Activated CD4-positive, alpha-beta T cell treated with anti-CD3 and anti-CD28 coated beads, Interleukin-2, amount 10 ng/mL, durations not matched to agents 24 days and 14 days (primary cell): ENCODE data around the gene NSUN4. TPM values are rescaled to one million over a fixed set of nuclear protein-coding genes. Genes with fewer than 3 reads are reported as not detected.
A peak's percentile ranks its signal among the peaks of the same experiment; 100 is the strongest.
"Not testable (repeated sequence)": the region's sequence is repeated elsewhere in the genome, so short reads cannot be mapped to it uniquely, and the experiment has no call there.

ENCODE experiments used
- DNase-seq: peaks from one replicate; pipeline ENCODE4 v3.0.0; 2022
- H3K27ac Mint-ChIP-seq: one replicate; pipeline ENCODE4 v1.8.0; 2022; ENCODE audit warnings: mild to moderate bottlenecking, mixed read lengths
- H3K27me3 Mint-ChIP-seq: one replicate; pipeline ENCODE4 v1.8.0; 2022; ENCODE audit warnings: mixed read lengths
- H3K36me3 Mint-ChIP-seq: one replicate; pipeline ENCODE4 v1.8.0; 2022; ENCODE audit warnings: low read depth, mild to moderate bottlenecking, mixed read lengths
- H3K4me1 Mint-ChIP-seq: one replicate; pipeline ENCODE4 v1.8.0; 2021; ENCODE audit warnings: mixed read lengths
- H3K4me3 Mint-ChIP-seq: one replicate; pipeline ENCODE4 v1.8.0; 2022; ENCODE audit warnings: mild to moderate bottlenecking, moderate library complexity, mixed read lengths
- H3K9me3 Mint-ChIP-seq: one replicate; pipeline ENCODE4 v1.8.0; 2021; ENCODE audit warnings: mixed read lengths
- intact Hi-C: fragments of 100-400 bp; cut with micrococcal nuclease; formaldehyde crosslinking; loops from one replicate; pipeline ENCODE4 v1.15.1; 2023
- total RNA-seq: library from RNA; stranded (reverse); gene quantifications from 2 replicates; pipeline ENCODE4 v1.2.3, GENCODE V29; 2022

The NSUN4 gene
- total RNA-seq, 1 donor from 2014 or later = 46.5 TPM

GRCh38 chr1:46337409-46337808 lies 3.2 kb upstream of the NSUN4 start:
- Mint-ChIP-seq H3K36me3 (peaks cover 12% of the 10 kb centered on the region), H3K4me1 (peaks cover 20% of the 10 kb centered on the region)
- H3K27ac Mint-ChIP-seq, H3K27me3 Mint-ChIP-seq, intact Hi-C loops, DNase-seq, H3K4me3 Mint-ChIP-seq, H3K9me3 Mint-ChIP-seq: not testable (repeated sequence)

GRCh38 chr1:46341222-46342083 lies 846 bp downstream of the NSUN4 start:
- DNase-seq = peak; percentile 63
- Mint-ChIP-seq H3K9me3 (no peaks in the 10 kb centered on the region), H3K4me1 (peaks cover 33% of the 10 kb centered on the region), H3K36me3 (peaks cover 38% of the 10 kb centered on the region), H3K4me3 (peak overlapping the region; percentile 99), H3K27ac (peak overlapping the region; percentile 100), H3K27me3 (no peaks in the 10 kb centered on the region)
- intact Hi-C loops = loop anchor here (5.0 kb wide), 1 partner anchor 54 kb away; no protein-coding TSS in a partner anchor

GRCh38 chr1:46342084-46342656 lies 1.6 kb downstream of the NSUN4 start:
- Mint-ChIP-seq H3K9me3 (no peaks in the 10 kb centered on the region), H3K36me3 (peaks cover 45% of the 10 kb centered on the region), H3K4me3 (peak overlapping the region; percentile 99), H3K27me3 (no peaks in the 10 kb centered on the region), H3K27ac (peak overlapping the region; percentile 100), H3K4me1 (peaks cover 35% of the 10 kb centered on the region)
- DNase-seq = peak; percentile 67
- intact Hi-C loops = loop anchor here (5.0 kb wide), 1 partner anchor 55 kb away; no protein-coding TSS in a partner anchor

- Mint-ChIP-seq H3K4me3 (peak overlapping the region; percentile 99), H3K27ac (peak overlapping the region; percentile 100), H3K9me3 (no peaks in the 10 kb centered on the region), H3K27me3 (no peaks in the 10 kb centered on the region), H3K4me1 (peaks cover 38% of the 10 kb centered on the region), H3K36me3 (peaks cover 50% of the 10 kb centered on the region)
- DNase-seq = no peak
- intact Hi-C loops = loop anchor here (5.0 kb wide), 1 partner anchor 56 kb away; no protein-coding TSS in a partner anchor
Measured at GRCh38 chr1:46342677-46343350, 2.2 kb downstream of the NSUN4 start.

- intact Hi-C loops = loop anchor here (5.0 kb wide), 1 partner anchor 56 kb away; no protein-coding TSS in a partner anchor
- Mint-ChIP-seq H3K4me3 (peak overlapping the region; percentile 4), H3K9me3 (no peaks in the 10 kb centered on the region), H3K27me3 (no peaks in the 10 kb centered on the region), H3K4me1 (peaks cover 40% of the 10 kb centered on the region), H3K27ac (peak overlapping the region; percentile 13), H3K36me3 (peaks cover 55% of the 10 kb centered on the region)
- DNase-seq = no peak
Measured at GRCh38 chr1:46343351-46343695, 2.7 kb downstream of the NSUN4 start.

- H3K36me3 Mint-ChIP-seq = peaks cover 56% of the 10 kb centered on the region
- intact Hi-C loops = loop anchor here (5.0 kb wide), 1 partner anchor 56 kb away; no protein-coding TSS in a partner anchor
- H3K4me1 Mint-ChIP-seq = peaks cover 40% of the 10 kb centered on the region
Measured at GRCh38 chr1:46343705-46344104, 3.1 kb downstream of the NSUN4 start.

GRCh38 chr1:46344481-46344880 lies 3.9 kb downstream of the NSUN4 start:
- no peak for DNase-seq
- H3K4me3 Mint-ChIP-seq = no peak overlapping the region
- H3K36me3 Mint-ChIP-seq = peaks cover 59% of the 10 kb centered on the region
- peak overlapping the region; percentile 51 for H3K27ac Mint-ChIP-seq
- H3K27me3 Mint-ChIP-seq = no peaks in the 10 kb centered on the region
- peaks cover 38% of the 10 kb centered on the region for H3K4me1 Mint-ChIP-seq
- H3K9me3 Mint-ChIP-seq = no peaks in the 10 kb centered on the region
- intact Hi-C loops = loop anchor here (5.0 kb wide), 1 partner anchor 57 kb away; no protein-coding TSS in a partner anchor

More at GRCh38 chr1:46343705-46344104, 3.1 kb downstream of the NSUN4 start:
- DNase-seq = no peak
- peak overlapping the region; percentile 13 for H3K27ac Mint-ChIP-seq
- no peaks in the 10 kb centered on the region for H3K27me3 Mint-ChIP-seq
- H3K4me3 Mint-ChIP-seq = no peak overlapping the region
- no peaks in the 10 kb centered on the region for H3K9me3 Mint-ChIP-seq

GRCh38 chr1:46345281-46345680 lies 4.7 kb downstream of the NSUN4 start:
- no peak overlapping the region for H3K4me3 Mint-ChIP-seq
- H3K9me3 Mint-ChIP-seq = no peaks in the 10 kb centered on the region
- no peak for DNase-seq
- peaks cover 35% of the 10 kb centered on the region for H3K4me1 Mint-ChIP-seq
- H3K27ac Mint-ChIP-seq = no peak overlapping the region
- H3K36me3 Mint-ChIP-seq = peaks cover 67% of the 10 kb centered on the region
- no peaks in the 10 kb centered on the region for H3K27me3 Mint-ChIP-seq
- intact Hi-C loops = no loop called here

GRCh38 chr1:46352363-46352762 lies 11.8 kb downstream of the NSUN4 start:
- Mint-ChIP-seq H3K9me3 (no peaks in the 10 kb centered on the region), H3K36me3 (peaks cover 61% of the 10 kb centered on the region), H3K4me1 (peaks cover 6% of the 10 kb centered on the region), H3K27ac (no peak overlapping the region), H3K4me3 (no peak overlapping the region), H3K27me3 (no peaks in the 10 kb centered on the region)
- DNase-seq = no peak
- intact Hi-C loops = no loop called here

- H3K36me3 Mint-ChIP-seq = peaks cover 42% of the 10 kb centered on the region
- H3K4me3 Mint-ChIP-seq, H3K27ac Mint-ChIP-seq, DNase-seq, H3K9me3 Mint-ChIP-seq, intact Hi-C loops, H3K4me1 Mint-ChIP-seq, H3K27me3 Mint-ChIP-seq: not testable (repeated sequence)
Measured at GRCh38 chr1:46355920-46356319, 15.3 kb downstream of the NSUN4 start.

- Mint-ChIP-seq H3K4me3 (no peak overlapping the region), H3K27ac (no peak overlapping the region), H3K9me3 (no peaks in the 10 kb centered on the region), H3K4me1 (no peaks in the 10 kb centered on the region), H3K27me3 (no peaks in the 10 kb centered on the region), H3K36me3 (peaks cover 43% of the 10 kb centered on the region)
- DNase-seq = no peak
- intact Hi-C loops = no loop called here
Measured at GRCh38 chr1:46362158-46362557, 21.6 kb downstream of the NSUN4 start.

- H3K27me3 Mint-ChIP-seq = no peaks in the 10 kb centered on the region
- intact Hi-C loops = no loop called here
- no peak for DNase-seq
- H3K9me3 Mint-ChIP-seq = no peaks in the 10 kb centered on the region
- H3K4me1 Mint-ChIP-seq = no peaks in the 10 kb centered on the region
- H3K27ac Mint-ChIP-seq = no peak overlapping the region
- H3K4me3 Mint-ChIP-seq = no peak overlapping the region
- peaks cover 43% of the 10 kb centered on the region for H3K36me3 Mint-ChIP-seq
Measured at GRCh38 chr1:46363121-46363520, 22.5 kb downstream of the NSUN4 start.

GRCh38 chr1:46364612-46365011 lies 24.0 kb downstream of the NSUN4 start:
- Mint-ChIP-seq H3K36me3 (peaks cover 46% of the 10 kb centered on the region), H3K4me1 (no peaks in the 10 kb centered on the region)

GRCh38 chr1:46365796-46366195 lies 25.2 kb downstream of the NSUN4 start:
- H3K9me3 Mint-ChIP-seq, H3K4me3 Mint-ChIP-seq, H3K27ac Mint-ChIP-seq, DNase-seq, intact Hi-C loops, H3K27me3 Mint-ChIP-seq, H3K4me1 Mint-ChIP-seq: not testable (repeated sequence)
- H3K36me3 Mint-ChIP-seq = peaks cover 44% of the 10 kb centered on the region

More at GRCh38 chr1:46364612-46365011, 24.0 kb downstream of the NSUN4 start:
- H3K27ac Mint-ChIP-seq = no peak overlapping the region
- H3K9me3 Mint-ChIP-seq = no peaks in the 10 kb centered on the region
- no peak overlapping the region for H3K4me3 Mint-ChIP-seq
- intact Hi-C loops = no loop called here
- no peaks in the 10 kb centered on the region for H3K27me3 Mint-ChIP-seq
- no peak for DNase-seq
